Transverse colon (tissue), 4 donors: Measurements from ENCODE around the gene CYGB. TPM values are rescaled to one million over a fixed set of nuclear protein-coding genes. Genes with fewer than 3 reads are reported as not detected.

Experiments
- DNase-seq: peaks from one replicate; pipeline ENCODE4 v3.0.0-alpha.2; 2019
- H3K27ac ChIP-seq, 4 donors: fragments of 200-600 bp; sonication (generic); 2 replicates each; pipeline ENCODE4 v1.5.1; 2016 to 2018; ENCODE audit warnings: inconsistent platforms in 4 of 4
- H3K27me3 ChIP-seq: fragments of 200-600 bp; sonication (generic); 2 replicates; pipeline ENCODE4 v1.5.1; 2017; ENCODE audit warnings: inconsistent platforms
- H3K36me3 ChIP-seq, 4 donors: fragments of 200-600 bp; sonication (generic); 2 replicates each; pipeline ENCODE4 v1.5.1; 2017 to 2019; ENCODE audit warnings: inconsistent platforms in 4 of 4
- H3K4me1 ChIP-seq, 4 donors: fragments of 200-600 bp; sonication (generic); 2 replicates each; pipeline ENCODE4 v1.5.1; 2017 to 2020; ENCODE audit warnings: inconsistent platforms in 4 of 4
- H3K4me3 ChIP-seq, 4 donors: fragments of 200-600 bp; sonication (generic); 1 replicate in 1 of 4; 2 replicates in 3 of 4; pipeline versions ENCODE4 v1.5.1 to v1.6.1; 2017 to 2019; ENCODE audit warnings: inconsistent platforms in 4 of 4
- H3K9me3 ChIP-seq, 2 donors: fragments of 200-600 bp; sonication (generic); 2 replicates each; pipeline ENCODE4 v1.5.1; 2017 to 2019; ENCODE audit warnings: inconsistent platforms in 2 of 2
- CTCF ChIP-seq, 5 experiments: fragments of 200-600 bp in 3 of 5; fragments of 450-650 bp in 2 of 5; sonication (generic) in 3 of 5; IDR thresholded peaks; 1 replicate in 2 of 5; 2 replicates in 3 of 5; pipeline ENCODE4 v1.5.1; 2016 to 2017; ENCODE audit warnings: antibody characterized with exemption in 5 of 5, inconsistent platforms in 3 of 5, mild to moderate bottlenecking in 2 of 5, moderate library complexity in 1 of 5
- EP300 ChIP-seq: sonication (generic); formaldehyde crosslinking; IDR thresholded peaks from one replicate; pipeline ENCODE4 v1.6.1; 2017; ENCODE audit warnings: antibody characterized with exemption, low read depth
- POLR2A ChIP-seq: fragments of 450-650 bp; IDR thresholded peaks from one replicate; pipeline ENCODE4 v1.6.1; 2016; ENCODE audit warnings: antibody characterized with exemption, mild to moderate bottlenecking, moderate library complexity
- POLR2AphosphoS5 ChIP-seq, 3 donors: sonication (generic); formaldehyde crosslinking; IDR thresholded peaks; one replicate each; pipeline ENCODE4 v1.6.1; 2016; ENCODE audit warnings: antibody characterized with exemption in 3 of 3
- WGBS, 2 donors: methylation state at CpG; one replicate each; pipeline ENCODE4 v1.1.5; 2018; ENCODE audit warnings: low coverage in 1 of 2; 5-methylcytosine and 5-hydroxymethylcytosine counted together
- in situ Hi-C, 4 donors: fragments of 200-750 bp; cut with MboI; loops; one replicate each; pipeline versions ENCODE4 v1.15.0 to v1.15.1; 2017; ENCODE audit warnings: low sequenced_read_pairs in 3 of 4, low pct_ligation_motif_present in 1 of 4, low pct_unique_long_range_greater_than_20kb in 1 of 4
- intact Hi-C: fragments of 100-400 bp; cut with DNase I; formaldehyde crosslinking; loops from one replicate; pipeline ENCODE4 v1.15.1; 2023; ENCODE audit warnings: low total_unique reads
- total RNA-seq, 4 donors: library from RNA; depleted of rRNA; stranded (reverse); fragments of >200 nt; gene quantifications; one replicate each; pipeline ENCODE4 v1.1.0, GENCODE V29; 2016

CYGB gene
- total RNA-seq, 4 donors from 2014 or later: 7.5 to 20.1 (median 11.3) TPM

DNA sequence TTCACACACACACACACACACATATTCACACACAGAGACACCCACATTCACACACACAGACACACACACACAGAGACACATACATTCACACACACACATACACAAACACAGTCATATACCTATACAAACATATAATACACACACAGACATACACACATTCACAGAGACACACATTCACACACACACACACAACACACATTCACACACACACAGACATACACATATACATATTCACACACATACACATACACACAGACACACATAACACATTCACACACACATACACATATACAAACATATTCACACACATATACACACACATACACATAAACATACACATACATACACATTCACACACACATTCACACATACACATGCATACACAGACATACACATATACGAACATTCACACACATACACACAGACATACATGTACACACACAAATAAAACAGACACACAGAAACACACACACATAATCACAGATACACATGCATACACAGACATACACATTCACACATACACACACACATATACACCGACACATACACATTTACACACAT is 10.2 kb upstream of the CYGB start:
- no peak for DNase-seq
- in situ Hi-C loops (loop anchor here in 1 of 4 donors (25.0 kb wide), 1 partner anchor 165 kb away; the partner anchor contains the start of gene MXRA7), intact Hi-C loops (no loop called here)
- TF ChIP-seq POLR2A: no peak
- TF ChIP-seq EP300: no peak
- no peak for TF ChIP-seq CTCF (IDR thresholded peaks at IDR 0.05)
- no peak for TF ChIP-seq POLR2AphosphoS5 (IDR thresholded peaks at IDR 0.05)
- Histone ChIP-seq H3K4me3 (no peak overlapping the region), H3K27ac (no peak overlapping the region), H3K4me1 (peaks cover 8 to 25% (median 13%) of the 10 kb centered on the region in 4 donors), H3K9me3 (no peaks in the 10 kb centered on the region), H3K36me3 (no peaks in the 10 kb centered on the region), H3K27me3 (peaks cover 10% of the 10 kb centered on the region)
- 79 to 86% methylated on average over 2 of the region's 2 CpGs for WGBS, 2 donors

DNA sequence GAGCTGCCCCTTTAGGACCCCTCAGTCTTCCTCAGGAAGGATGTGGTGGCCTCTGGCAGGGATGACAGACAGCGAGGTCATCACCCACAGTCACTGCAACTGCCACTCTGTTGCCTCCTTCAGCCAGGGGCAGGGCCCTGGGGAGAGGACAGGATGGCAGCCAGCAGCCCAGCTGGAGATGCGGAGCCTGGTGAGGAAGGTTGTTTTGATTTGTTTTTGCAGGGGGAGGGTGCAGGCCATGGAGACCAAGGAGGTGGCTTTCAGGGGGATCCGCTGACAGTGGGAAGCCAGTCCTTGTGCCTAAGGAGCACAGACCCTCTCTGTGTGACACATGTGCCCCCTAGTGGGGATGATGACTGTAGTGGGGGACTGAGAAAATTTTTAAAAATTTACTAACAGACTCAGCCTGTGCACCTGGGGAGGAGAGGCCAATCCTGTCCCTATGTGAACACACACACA is 9.7 kb upstream of the CYGB start:
- Histone ChIP-seq H3K27me3 (peaks cover 10% of the 10 kb centered on the region), H3K27ac (no peak overlapping the region), H3K4me3 (no peak overlapping the region), H3K4me1 (peaks cover 8 to 25% (median 13%) of the 10 kb centered on the region in 4 donors), H3K36me3 (no peaks in the 10 kb centered on the region), H3K9me3 (no peaks in the 10 kb centered on the region)
- DNase-seq: peak; percentile 67
- in situ Hi-C loops: loop anchor here in 1 of 4 donors (25.0 kb wide), 1 partner anchor 165 kb away; the partner anchor contains the start of gene MXRA7
- no peak for TF ChIP-seq POLR2AphosphoS5 (IDR thresholded peaks at IDR 0.05)
- TF ChIP-seq EP300: no peak
- TF ChIP-seq CTCF (IDR thresholded peaks at IDR 0.05): peak; percentile 54 to 69 (median 58)
- no peak for TF ChIP-seq POLR2A
- WGBS, 2 donors: 53 to 67% methylated on average over 1 to 3 of the region's 3 CpGs
- intact Hi-C loops: no loop called here

DNA sequence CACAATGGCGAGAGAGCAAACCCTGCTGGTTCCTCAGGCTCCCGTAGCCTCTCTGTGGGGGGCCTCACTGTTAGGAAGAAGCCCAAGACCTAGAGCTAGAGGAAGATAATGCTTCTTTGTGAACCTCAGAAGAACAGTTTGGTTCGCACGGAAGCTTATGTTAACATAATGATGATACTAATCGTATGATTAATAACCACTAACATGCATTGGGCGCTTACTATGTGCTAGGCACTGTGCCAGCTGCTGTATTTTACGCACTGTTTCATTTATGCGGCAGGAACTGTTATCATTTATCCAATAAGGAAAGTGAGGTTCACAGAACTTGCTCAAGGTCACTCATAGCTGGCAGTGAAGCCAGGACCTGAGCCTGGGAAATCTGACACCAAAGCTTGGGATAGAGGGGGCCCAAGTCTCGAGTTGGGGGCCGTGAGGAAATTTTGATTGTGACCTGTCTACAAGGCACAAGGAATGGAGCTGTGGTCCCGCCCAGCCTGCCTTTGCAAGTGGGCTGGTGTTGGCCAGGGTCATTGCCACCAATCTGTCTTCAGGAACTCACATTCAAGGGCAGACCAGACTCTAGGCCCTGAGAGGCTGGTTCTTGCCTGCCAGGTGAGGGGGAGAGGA is 9.2 kb upstream of the CYGB start:
- 57 to 64% methylated on average over 6 to 11 of the region's 11 CpGs for WGBS, 2 donors
- no peak for TF ChIP-seq POLR2A
- TF ChIP-seq CTCF (IDR thresholded peaks at IDR 0.05): no peak
- no peak for TF ChIP-seq POLR2AphosphoS5 (IDR thresholded peaks at IDR 0.05)
- TF ChIP-seq EP300: no peak
- DNase-seq: no peak
- intact Hi-C loops (no loop called here), in situ Hi-C loops (loop anchor here in 1 of 4 donors (25.0 kb wide), 1 partner anchor 166 kb away; the partner anchor contains the start of gene MXRA7)
- H3K27me3 ChIP-seq: peaks cover 10% of the 10 kb centered on the region
- H3K36me3 ChIP-seq: no peaks in the 10 kb centered on the region
- no peaks in the 10 kb centered on the region for H3K9me3 ChIP-seq
- no peak overlapping the region for H3K4me3 ChIP-seq
- H3K27ac ChIP-seq: no peak overlapping the region
- peaks cover 8 to 25% (median 13%) of the 10 kb centered on the region in 4 donors for H3K4me1 ChIP-seq

DNA sequence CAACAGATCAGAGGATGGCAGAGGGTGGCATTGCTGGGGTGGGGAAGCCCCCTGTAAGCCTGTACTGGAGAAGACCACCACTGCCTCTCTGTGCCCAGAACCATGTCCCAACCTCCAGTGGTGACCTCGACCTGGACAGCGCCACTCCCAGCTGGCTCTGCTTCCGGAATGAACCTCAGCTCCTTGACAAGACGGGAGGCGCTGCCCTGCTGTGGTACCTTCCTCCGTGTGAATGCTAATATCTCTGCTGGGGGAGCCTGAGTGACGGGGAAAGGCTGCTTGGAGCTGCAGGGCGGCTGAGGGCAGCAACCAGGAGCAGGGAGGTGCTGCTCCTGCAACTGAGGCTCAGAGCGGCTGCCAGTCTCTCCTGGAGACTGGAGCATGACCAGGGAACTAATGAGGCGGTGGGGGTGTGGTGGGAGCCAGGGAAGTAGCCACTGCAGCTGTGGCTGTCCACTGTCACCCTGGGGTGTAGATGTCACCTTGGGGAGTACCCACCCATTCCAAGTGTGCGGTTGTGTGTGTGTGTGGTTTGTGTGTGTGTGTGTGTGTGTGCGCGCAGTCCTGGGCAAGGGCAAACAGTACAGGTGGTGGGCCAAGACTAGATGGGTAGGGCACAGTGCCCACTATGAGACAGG is 8.5 kb upstream of the CYGB start:
- Histone ChIP-seq H3K4me1 (peaks cover 8 to 25% (median 14%) of the 10 kb centered on the region in 4 donors), H3K27ac (no peak overlapping the region), H3K36me3 (no peaks in the 10 kb centered on the region), H3K27me3 (peaks cover 10% of the 10 kb centered on the region), H3K4me3 (no peak overlapping the region), H3K9me3 (no peaks in the 10 kb centered on the region)
- DNase-seq: no peak
- intact Hi-C loops: no loop called here
- no peak for TF ChIP-seq POLR2AphosphoS5 (IDR thresholded peaks at IDR 0.05)
- TF ChIP-seq CTCF (IDR thresholded peaks at IDR 0.05): no peak
- TF ChIP-seq POLR2A: no peak
- no peak for TF ChIP-seq EP300
- 73% methylated on average over 10 of the region's 13 CpGs; no CpG with 5 or more reads in 1 of the 2 donors for WGBS, 2 donors
- in situ Hi-C loops: loop anchor here in 1 of 4 donors (25.0 kb wide), 1 partner anchor 166 kb away; the partner anchor contains the start of gene MXRA7
